GM12892 (cell line): ENCODE data around the gene PCDH17.

ENCODE experiments used
- POLR2A ChIP-seq: IDR thresholded peaks from 2 replicates; pipeline ENCODE4 v1.6.1; 2011; ENCODE audit warnings: low read depth, low read length, control low read depth
- POLR2AphosphoS5 ChIP-seq: IDR thresholded peaks from 2 replicates; pipeline ENCODE4 v1.6.1; 2011; ENCODE audit warnings: low read depth, low read length, control low read depth
- TAF1 ChIP-seq: IDR thresholded peaks from 2 replicates; pipeline ENCODE4 v1.6.1; 2011; ENCODE audit warnings: low read depth, mild to moderate bottlenecking, control low read depth, low read length, borderline replicate concordance

- TF ChIP-seq TAF1: no peak
- no peak for TF ChIP-seq POLR2A
- no peak for TF ChIP-seq POLR2AphosphoS5
These were observed 6.8 kb downstream of the PCDH17 start for GRCh38 chr13:57638186-57638890.
